Ovary (tissue), 3 donors: Measurements from ENCODE around the gene PGGHG.

Experiments
- CTCF ChIP-seq, 3 donors: fragments of 450-650 bp in 2 of 3; fragments of 200-600 bp in 1 of 3; IDR thresholded peaks; one replicate each; pipeline versions ENCODE4 v1.5.1 to v1.8.0; 2016 to 2022; ENCODE audit warnings: antibody characterized with exemption in 3 of 3, mild to moderate bottlenecking in 1 of 3
- EP300 ChIP-seq: sonication (generic); formaldehyde crosslinking; IDR thresholded peaks from one replicate; pipeline ENCODE4 v1.6.1; 2017; ENCODE audit warnings: antibody characterized with exemption
- donor health status: DM: no; HTN: no; CAD: no.

GRCh38 chr11:284105-285020 is 4.6 kb upstream of the PGGHG start:
- TF ChIP-seq CTCF (IDR thresholded peaks at IDR 0.05) (no peak), EP300 (no peak)
